HUES64 (cell line): ENCODE results near the gene PPP2R5E.

Experiments used
- H3K27ac ChIP-seq: 2 replicates; pipeline ENCODE4 v1.7.0; 2013; ENCODE audit warnings: low read depth, low read length, inconsistent platforms
- H3K27me3 ChIP-seq: 2 replicates; pipeline ENCODE4 v1.6.1; 2013; ENCODE audit warnings: mild to moderate bottlenecking, low read length; ENCODE audit not compliant: insufficient read depth
- H3K36me3 ChIP-seq: 2 replicates; pipeline ENCODE4 v1.6.1; 2013; ENCODE audit warnings: mild to moderate bottlenecking, low read length; ENCODE audit not compliant: insufficient read depth
- H3K4me1 ChIP-seq: 2 replicates; pipeline ENCODE4 v1.6.1; 2013; ENCODE audit warnings: mild to moderate bottlenecking, low read length, moderate library complexity; ENCODE audit not compliant: insufficient read depth
- H3K4me3 ChIP-seq: 2 replicates; pipeline ENCODE4 v1.5.1; 2013; ENCODE audit warnings: mild to moderate bottlenecking, low read length, moderate library complexity
- H3K9ac ChIP-seq: 2 replicates; pipeline ENCODE4 v1.6.1; 2013; ENCODE audit warnings: mild to moderate bottlenecking, low read depth, low read length
- H3K9me3 ChIP-seq: 2 replicates; pipeline ENCODE4 v1.6.1; 2013; ENCODE audit warnings: low read depth, low read length; ENCODE audit not compliant: insufficient read depth
- WGBS: fragments of 150-250, 120-280 bp; methylation state at CpG from one replicate; pipeline ENCODE4 v1.1.7; 2013; ENCODE audit warnings: missing lambda C conversion rate; 5-methylcytosine and 5-hydroxymethylcytosine counted together

PPP2R5E gene

GRCh38 chr14:63328787-63329737 is 214.1 kb downstream of the PPP2R5E start:
- Histone ChIP-seq H3K27ac (no peak overlapping the region), H3K27me3 (no peaks in the 10 kb centered on the region), H3K9ac (no peak overlapping the region), H3K9me3 (no peaks in the 10 kb centered on the region), H3K4me3 (no peak overlapping the region), H3K36me3 (no peaks in the 10 kb centered on the region), H3K4me1 (no peaks in the 10 kb centered on the region; the same call in 1 of the 2 replicates)
- WGBS: 89% methylated on average over 6 of the region's 6 CpGs

- H3K27me3 ChIP-seq: no peaks in the 10 kb centered on the region
- no peaks in the 10 kb centered on the region for H3K4me1 ChIP-seq
- no peaks in the 10 kb centered on the region for H3K36me3 ChIP-seq
- no peak overlapping the region for H3K27ac ChIP-seq
- WGBS: 93% methylated on average over 5 of the region's 5 CpGs
- no peak overlapping the region for H3K4me3 ChIP-seq
- no peaks in the 10 kb centered on the region for H3K9me3 ChIP-seq
- no peak overlapping the region for H3K9ac ChIP-seq
Measured at GRCh38 chr14:63326840-63327239, 216.3 kb downstream of the PPP2R5E start.

- Histone ChIP-seq H3K4me1 (no peaks in the 10 kb centered on the region), H3K9ac (no peak overlapping the region), H3K4me3 (no peak overlapping the region), H3K27me3 (no peaks in the 10 kb centered on the region), H3K36me3 (no peaks in the 10 kb centered on the region), H3K9me3 (no peaks in the 10 kb centered on the region), H3K27ac (no peak overlapping the region)
- WGBS: 91% methylated on average over 9 of the region's 9 CpGs
Measured at GRCh38 chr14:63322897-63323573, 220.1 kb downstream of the PPP2R5E start.

GRCh38 chr14:63322472-63322871 is 220.7 kb downstream of the PPP2R5E start:
- WGBS: 100% methylated on average over 1 of the region's 1 CpG
- H3K4me1 ChIP-seq: no peaks in the 10 kb centered on the region
- no peak overlapping the region for H3K4me3 ChIP-seq
- H3K9me3 ChIP-seq: no peaks in the 10 kb centered on the region
- H3K27me3 ChIP-seq: no peaks in the 10 kb centered on the region
- H3K9ac ChIP-seq: no peak overlapping the region
- no peaks in the 10 kb centered on the region for H3K36me3 ChIP-seq
- H3K27ac ChIP-seq: no peak overlapping the region
